ENCODE results near the gene ASB5. TPM values are rescaled to one million over a fixed set of nuclear protein-coding genes. Genes with fewer than 3 reads are reported as not detected.
"Not testable (repeated sequence)": the region's sequence is repeated elsewhere in the genome, so short reads cannot be mapped to it uniquely, and the experiment has no call there.

Gene ASB5
- total RNA-seq, 4 donors from 2014 or later, result not detected

GRCh38 chr4:176300036-176300435 is 31.0 kb upstream of the ASB5 start:
- DNase-seq, result no peak
- no peaks in the 10 kb centered on the region for H3K27me3 ChIP-seq
- H3K36me3 ChIP-seq, result no peaks in the 10 kb centered on the region
- no peak overlapping the region for H3K4me3 ChIP-seq
- H3K27ac ChIP-seq, result no peak overlapping the region
- no peaks in the 10 kb centered on the region for H3K9me3 ChIP-seq
- no peak for TF ChIP-seq POLR2A (IDR thresholded peaks at IDR 0.05)
- TF ChIP-seq, protein P1, sequence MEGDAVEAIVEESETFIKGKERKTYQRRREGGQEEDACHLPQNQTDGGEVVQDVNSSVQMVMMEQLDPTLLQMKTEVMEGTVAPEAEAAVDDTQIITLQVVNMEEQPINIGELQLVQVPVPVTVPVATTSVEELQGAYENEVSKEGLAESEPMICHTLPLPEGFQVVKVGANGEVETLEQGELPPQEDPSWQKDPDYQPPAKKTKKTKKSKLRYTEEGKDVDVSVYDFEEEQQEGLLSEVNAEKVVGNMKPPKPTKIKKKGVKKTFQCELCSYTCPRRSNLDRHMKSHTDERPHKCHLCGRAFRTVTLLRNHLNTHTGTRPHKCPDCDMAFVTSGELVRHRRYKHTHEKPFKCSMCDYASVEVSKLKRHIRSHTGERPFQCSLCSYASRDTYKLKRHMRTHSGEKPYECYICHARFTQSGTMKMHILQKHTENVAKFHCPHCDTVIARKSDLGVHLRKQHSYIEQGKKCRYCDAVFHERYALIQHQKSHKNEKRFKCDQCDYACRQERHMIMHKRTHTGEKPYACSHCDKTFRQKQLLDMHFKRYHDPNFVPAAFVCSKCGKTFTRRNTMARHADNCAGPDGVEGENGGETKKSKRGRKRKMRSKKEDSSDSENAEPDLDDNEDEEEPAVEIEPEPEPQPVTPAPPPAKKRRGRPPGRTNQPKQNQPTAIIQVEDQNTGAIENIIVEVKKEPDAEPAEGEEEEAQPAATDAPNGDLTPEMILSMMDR (IDR thresholded peaks at IDR 0.05), result no peak
- H3K4me1 ChIP-seq, result no peaks in the 10 kb centered on the region

GRCh38 chr4:176298664-176299063 is 29.6 kb upstream of the ASB5 start:
- no peak for DNase-seq
- no peaks in the 10 kb centered on the region for H3K36me3 ChIP-seq
- H3K9me3 ChIP-seq, result no peaks in the 10 kb centered on the region
- no peaks in the 10 kb centered on the region for H3K27me3 ChIP-seq
- no peak overlapping the region for H3K27ac ChIP-seq
- H3K4me3 ChIP-seq, result no peak overlapping the region
- no peaks in the 10 kb centered on the region for H3K4me1 ChIP-seq
- TF ChIP-seq POLR2A (IDR thresholded peaks at IDR 0.05), result no peak
- TF ChIP-seq, protein P1 (IDR thresholded peaks at IDR 0.05), result no peak

GRCh38 chr4:176295907-176296306 is 26.9 kb upstream of the ASB5 start:
- H3K4me3 ChIP-seq, H3K36me3 ChIP-seq, H3K27me3 ChIP-seq, H3K4me1 ChIP-seq, DNase-seq, H3K27ac ChIP-seq, H3K9me3 ChIP-seq: not testable (repeated sequence)

- Histone ChIP-seq H3K27ac (no peak overlapping the region), H3K9me3 (no peaks in the 10 kb centered on the region), H3K36me3 (no peaks in the 10 kb centered on the region), H3K27me3 (no peaks in the 10 kb centered on the region), H3K4me1 (no peaks in the 10 kb centered on the region), H3K4me3 (no peak overlapping the region)
- DNase-seq, result no peak
- TF ChIP-seq, protein P1 (IDR thresholded peaks at IDR 0.05), result no peak
- no peak for TF ChIP-seq POLR2A (IDR thresholded peaks at IDR 0.05)
These were observed 24.6 kb upstream of the ASB5 start for GRCh38 chr4:176293660-176294059.

GRCh38 chr4:176292920-176293319 is 23.9 kb upstream of the ASB5 start:
- Histone ChIP-seq H3K27ac (no peak overlapping the region), H3K36me3 (no peaks in the 10 kb centered on the region), H3K27me3 (no peaks in the 10 kb centered on the region), H3K4me1 (no peaks in the 10 kb centered on the region), H3K4me3 (no peak overlapping the region), H3K9me3 (no peaks in the 10 kb centered on the region)
- no peak for DNase-seq
- TF ChIP-seq POLR2A (IDR thresholded peaks at IDR 0.05), result no peak
- TF ChIP-seq, protein P1 (IDR thresholded peaks at IDR 0.05), result no peak

DNA sequence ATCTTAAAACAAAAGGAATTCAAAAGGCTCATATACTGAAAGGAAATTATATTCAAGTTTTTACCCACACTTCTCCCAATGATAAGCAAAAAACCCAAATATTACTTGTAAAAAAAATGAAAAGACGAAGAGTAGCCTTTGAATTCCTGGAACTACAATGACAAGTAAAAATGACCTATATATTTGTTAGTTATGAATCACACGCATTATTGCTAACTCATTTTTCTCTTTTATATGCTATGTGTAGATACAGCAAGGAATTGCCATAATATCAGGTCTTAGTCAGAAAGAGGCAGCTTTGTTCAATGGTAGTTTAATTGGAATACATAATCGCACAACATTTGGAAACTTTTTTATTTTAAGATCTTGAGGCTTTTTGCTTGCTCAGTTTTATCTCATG is 22.7 kb upstream of the ASB5 start:
- DNase-seq, result no peak
- H3K36me3 ChIP-seq, result no peaks in the 10 kb centered on the region
- no peak overlapping the region for H3K27ac ChIP-seq
- TF ChIP-seq, protein P1 (IDR thresholded peaks at IDR 0.05), result no peak
- TF ChIP-seq POLR2A (IDR thresholded peaks at IDR 0.05), result no peak
- no peaks in the 10 kb centered on the region for H3K9me3 ChIP-seq
- no peak overlapping the region for H3K4me3 ChIP-seq
- H3K4me1 ChIP-seq, result no peaks in the 10 kb centered on the region
- no peaks in the 10 kb centered on the region for H3K27me3 ChIP-seq

All from Peyer's patch (tissue), 4 donors.